GM21528 (cell line): ENCODE results near the gene IL17RB.

Experiments used
- ATAC-seq: cut with Tn5 transposase; IDR thresholded peaks from one replicate; pipeline ENCODE4 v1.9.1; 2021; ENCODE audit warnings: mild to moderate bottlenecking, moderate library complexity; ENCODE audit not compliant: unreplicated experiment, low FRiP score

IL17RB gene

GRCh38 chr3:53826048-53826447 lies 20.3 kb upstream of the IL17RB start:
- no peak for ATAC-seq

- no peak for ATAC-seq
Measured at GRCh38 chr3:53828581-53828980, 17.8 kb upstream of the IL17RB start.

- no peak for ATAC-seq
Measured at GRCh38 chr3:53829605-53830004, 16.8 kb upstream of the IL17RB start.

GRCh38 chr3:53830944-53831343 lies 15.4 kb upstream of the IL17RB start:
- no peak for ATAC-seq

- ATAC-seq, result no peak
Measured at GRCh38 chr3:53833053-53833645, 13.2 kb upstream of the IL17RB start.

GRCh38 chr3:53833700-53834099 lies 12.7 kb upstream of the IL17RB start:
- ATAC-seq, result no peak

- no peak for ATAC-seq
Measured at GRCh38 chr3:53834429-53835095, 11.8 kb upstream of the IL17RB start.

GRCh38 chr3:53835257-53835656 lies 11.1 kb upstream of the IL17RB start:
- no peak for ATAC-seq

- ATAC-seq, result no peak
Measured at GRCh38 chr3:53836084-53836872, 10.1 kb upstream of the IL17RB start.

GRCh38 chr3:53837331-53837730 lies 9.0 kb upstream of the IL17RB start:
- ATAC-seq, result no peak

GRCh38 chr3:53841296-53841695 lies 5.1 kb upstream of the IL17RB start:
- no peak for ATAC-seq

GRCh38 chr3:53842436-53843194 lies 3.8 kb upstream of the IL17RB start:
- no peak for ATAC-seq

- peak; percentile 51 for ATAC-seq
Measured at GRCh38 chr3:53843195-53844177, 2.9 kb upstream of the IL17RB start.

GRCh38 chr3:53844262-53845102 lies 1.9 kb upstream of the IL17RB start:
- ATAC-seq, result no peak

GRCh38 chr3:53845103-53845880 lies 1.1 kb upstream of the IL17RB start:
- ATAC-seq, result peak; percentile 10

GRCh38 chr3:53845881-53846133 lies 561 bp upstream of the IL17RB start:
- ATAC-seq, result no peak

GRCh38 chr3:53846851-53847155 lies 435 bp downstream of the IL17RB start:
- no peak for ATAC-seq

- no peak for ATAC-seq
Measured at GRCh38 chr3:53849916-53850315, 3.5 kb downstream of the IL17RB start.

GRCh38 chr3:53850895-53851294 lies 4.5 kb downstream of the IL17RB start:
- no peak for ATAC-seq
